ENCODE measurements around the gene ANXA2.
"Not testable (repeated sequence)": the region's sequence is repeated elsewhere in the genome, so short reads cannot be mapped to it uniquely, and the experiment has no call there.

DNA sequence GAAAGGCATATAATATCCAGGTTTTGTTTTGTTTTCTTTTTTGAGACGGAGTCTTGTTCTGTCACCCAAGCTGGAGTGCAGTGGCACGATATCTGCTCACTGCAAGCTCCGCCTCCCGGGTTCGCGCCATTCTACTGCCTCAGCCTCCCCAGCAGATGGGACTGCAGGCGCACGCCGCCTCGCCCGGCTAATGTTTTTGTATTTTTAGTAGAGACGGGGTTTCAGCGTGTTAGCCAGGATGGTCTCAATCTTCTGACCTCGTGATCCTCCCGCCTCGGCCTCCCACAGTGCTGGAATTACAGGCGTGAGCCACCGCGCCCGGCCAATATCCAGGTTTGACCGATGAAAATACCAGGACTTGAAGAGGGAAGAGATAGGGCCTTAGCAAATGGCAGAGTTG, 15.0 kb upstream of the ANXA2 start:
- TF ChIP-seq, protein P1, sequence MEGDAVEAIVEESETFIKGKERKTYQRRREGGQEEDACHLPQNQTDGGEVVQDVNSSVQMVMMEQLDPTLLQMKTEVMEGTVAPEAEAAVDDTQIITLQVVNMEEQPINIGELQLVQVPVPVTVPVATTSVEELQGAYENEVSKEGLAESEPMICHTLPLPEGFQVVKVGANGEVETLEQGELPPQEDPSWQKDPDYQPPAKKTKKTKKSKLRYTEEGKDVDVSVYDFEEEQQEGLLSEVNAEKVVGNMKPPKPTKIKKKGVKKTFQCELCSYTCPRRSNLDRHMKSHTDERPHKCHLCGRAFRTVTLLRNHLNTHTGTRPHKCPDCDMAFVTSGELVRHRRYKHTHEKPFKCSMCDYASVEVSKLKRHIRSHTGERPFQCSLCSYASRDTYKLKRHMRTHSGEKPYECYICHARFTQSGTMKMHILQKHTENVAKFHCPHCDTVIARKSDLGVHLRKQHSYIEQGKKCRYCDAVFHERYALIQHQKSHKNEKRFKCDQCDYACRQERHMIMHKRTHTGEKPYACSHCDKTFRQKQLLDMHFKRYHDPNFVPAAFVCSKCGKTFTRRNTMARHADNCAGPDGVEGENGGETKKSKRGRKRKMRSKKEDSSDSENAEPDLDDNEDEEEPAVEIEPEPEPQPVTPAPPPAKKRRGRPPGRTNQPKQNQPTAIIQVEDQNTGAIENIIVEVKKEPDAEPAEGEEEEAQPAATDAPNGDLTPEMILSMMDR (IDR thresholded peaks at IDR 0.05) = not testable (repeated sequence)
- not testable (repeated sequence) for TF ChIP-seq POLR2A (IDR thresholded peaks at IDR 0.05)
